Measurements from ENCODE around the gene KLK3.

GRCh38 chr19:50808856-50809255, 45.9 kb upstream of the KLK3 start:
- TF ChIP-seq CTCF (IDR thresholded peaks at IDR 0.05) = no peak
- no peak for TF ChIP-seq POLR2A (IDR thresholded peaks at IDR 0.05)
